B cell (primary cell): ENCODE data around the gene CNNM4. TPM values are rescaled to one million over a fixed set of nuclear protein-coding genes. Genes with fewer than 3 reads are reported as not detected.

ENCODE experiments used
- ATAC-seq: fragments of 200-7000 bp; cut with Tn5 transposase; one replicate; pipeline ENCODE4 v1.10.0; 2021; ENCODE audit warnings: low read depth, mild to moderate bottlenecking, moderate number of reproducible peaks, moderate library complexity
- CTCF ChIA-PET: fragments of 350-600 bp; sonication (Branson Sonifier 250); formaldehyde crosslinking; loops from one replicate; lab custom pipeline; 2021; ENCODE audit warnings: antibody characterized with exemption, inconsistent platforms; lab: Charles Lee
- POLR2A ChIA-PET: fragments of 350-600 bp; sonication (Branson Sonifier 250); formaldehyde crosslinking; loops from one replicate; lab custom pipeline; 2021; ENCODE audit warnings: antibody characterized with exemption; lab: Charles Lee
- DNase-seq: peaks from one replicate; pipeline ENCODE4 v3.0.0; 2013
- H2AFZ ChIP-seq: 2 replicates; pipeline ENCODE4 v1.6.1; 2012; ENCODE audit warnings: mild to moderate bottlenecking, low read depth, low read length; ENCODE audit not compliant: insufficient read depth, poor library complexity, severe bottlenecking
- H3K27ac ChIP-seq, 2 donors: 1 replicate in 1 of 2; 2 replicates in 1 of 2; pipeline ENCODE4 v1.5.1; 2012 to 2013; ENCODE audit warnings: low read length in 2 of 2, mild to moderate bottlenecking in 2 of 2, moderate library complexity in 1 of 2
- H3K27me3 ChIP-seq, 4 experiments: fragments of 200-600 bp in 1 of 4; sonication (generic) in 1 of 4; replicated peaks in 1 of 4; 1 replicate in 2 of 4; 2 replicates in 2 of 4; pipeline versions ENCODE4 v1.6.1 to v1.7.0; 2013 to 2016; ENCODE audit warnings: low read length in 3 of 4, mild to moderate bottlenecking in 2 of 4, mixed read lengths in 1 of 4, moderate library complexity in 1 of 4; ENCODE audit not compliant: insufficient read depth in 4 of 4, control insufficient read depth in 3 of 4; ENCODE audit errors: control extremely low read depth in 1 of 4
- H3K36me3 ChIP-seq, 2 experiments: replicated peaks in 1 of 2; 1 replicate in 1 of 2; 2 replicates in 1 of 2; pipeline versions ENCODE4 v1.6.1 to v1.7.1; 2013; ENCODE audit warnings: low read length in 1 of 2; ENCODE audit not compliant: insufficient read depth in 2 of 2, control insufficient read depth in 1 of 2; ENCODE audit errors: control extremely low read depth in 1 of 2, extremely low read depth in 1 of 2
- H3K4me1 ChIP-seq, 2 donors: fragments of 200-600 bp in 1 of 2; sonication (generic) in 1 of 2; 1 replicate in 1 of 2; 2 replicates in 1 of 2; pipeline versions ENCODE4 v1.5.1 to v1.6.1; 2013 to 2017; ENCODE audit warnings: low read length in 2 of 2; ENCODE audit not compliant: control insufficient read depth in 2 of 2, insufficient read depth in 2 of 2
- H3K4me2 ChIP-seq: replicated peaks from 2 replicates; pipeline ENCODE3; 2012; ENCODE audit warnings: mild to moderate bottlenecking, low read depth, low read length; ENCODE audit not compliant: poor library complexity, severe bottlenecking
- H3K4me3 ChIP-seq, 5 experiments: fragments of 200-600 bp in 1 of 5; sonication (generic) in 1 of 5; 1 replicate in 3 of 5; 2 replicates in 2 of 5; pipeline versions ENCODE4 v1.5.1 to v1.7.0; 2011 to 2016; ENCODE audit warnings: low read length in 4 of 5, mild to moderate bottlenecking in 4 of 5, low read depth in 2 of 5, control low read depth in 1 of 5, moderate library complexity in 1 of 5; ENCODE audit not compliant: insufficient read depth in 1 of 5; ENCODE audit errors: control extremely low read depth in 1 of 5, extremely low read depth in 1 of 5
- H3K79me2 ChIP-seq: fragments of 200-600 bp; sonication (generic); one replicate; pipeline ENCODE4 v1.6.0; 2016; ENCODE audit warnings: low read length; ENCODE audit not compliant: control insufficient read depth, insufficient read depth
- H3K9ac ChIP-seq: fragments of 200-600 bp; sonication (generic); 2 replicates; pipeline ENCODE4 v1.6.1; 2017; ENCODE audit warnings: mild to moderate bottlenecking, low read length, moderate library complexity
- H3K9me3 ChIP-seq, 3 donors: one replicate each; pipeline versions ENCODE4 v1.6.1 to v1.7.1; 2013; ENCODE audit warnings: low read length in 2 of 3; ENCODE audit not compliant: control insufficient read depth in 2 of 3, insufficient read depth in 1 of 3; ENCODE audit errors: control extremely low read depth in 1 of 3
- H4K20me1 ChIP-seq: 2 replicates; pipeline ENCODE4 v1.6.0; 2012; ENCODE audit warnings: mild to moderate bottlenecking, low read length; ENCODE audit not compliant: insufficient read depth, control insufficient read depth, poor library complexity, severe bottlenecking
- H3K27ac Mint-ChIP-seq: one replicate; pipeline ENCODE4 v1.8.0; 2021; ENCODE audit warnings: mixed read lengths
- H3K27me3 Mint-ChIP-seq: one replicate; pipeline ENCODE4 v1.8.0; 2021; ENCODE audit warnings: mixed read lengths
- H3K4me1 Mint-ChIP-seq: one replicate; pipeline ENCODE4 v1.8.0; 2021; ENCODE audit warnings: mixed read lengths
- H3K4me3 Mint-ChIP-seq: one replicate; pipeline ENCODE4 v1.8.0; 2021; ENCODE audit warnings: mixed read lengths
- H3K9me3 Mint-ChIP-seq: one replicate; pipeline ENCODE4 v1.8.0; 2022; ENCODE audit warnings: mixed read lengths; ENCODE audit not compliant: insufficient read depth
- EZH2 ChIP-seq: IDR thresholded peaks from 2 replicates; pipeline ENCODE4 v1.6.1; 2012; ENCODE audit warnings: borderline replicate concordance, low read depth, mild to moderate bottlenecking, moderate library complexity, low read length; ENCODE audit not compliant: insufficient read depth, poor library complexity, severe bottlenecking
- WGBS: methylation state at CpG from one replicate; pipeline ENCODE4 v1.1.5; 2013; ENCODE audit warnings: missing lambda C conversion rate; ENCODE audit not compliant: insufficient coverage; 5-methylcytosine and 5-hydroxymethylcytosine counted together
- intact Hi-C: fragments of 100-400 bp; cut with micrococcal nuclease; formaldehyde crosslinking; loops from one replicate; pipeline ENCODE4 v1.10.0; 2022
- polyA plus RNA-seq: library from polyadenylated mRNA; depleted of rRNA; stranded (reverse); fragments of >200 nt; gene quantifications from 2 replicates; pipeline ENCODE4 v1.2.3, GENCODE V29; 2012
- total RNA-seq, 2 donors: library from RNA; stranded (reverse); fragments of 120-200 nt in 1 of 2; gene quantifications; 1 replicate in 1 of 2; 2 replicates in 1 of 2; pipeline versions ENCODE4 v1.2.3 to v1.2.4, GENCODE V29; 2013 to 2022
- TF ChIP-seq, protein P1 (sequence below): fragments of 200-600 bp; IDR thresholded peaks from one replicate; pipeline ENCODE4 v1.8.0; 2022; ENCODE audit warnings: antibody characterized with exemption, mild to moderate bottlenecking

The CNNM4 gene
- total and polyA plus RNA-seq, 2 donors (not counting 1 experiment from before 2014, with no cell fraction given), result 15.1 to 24.0 TPM

DNA sequence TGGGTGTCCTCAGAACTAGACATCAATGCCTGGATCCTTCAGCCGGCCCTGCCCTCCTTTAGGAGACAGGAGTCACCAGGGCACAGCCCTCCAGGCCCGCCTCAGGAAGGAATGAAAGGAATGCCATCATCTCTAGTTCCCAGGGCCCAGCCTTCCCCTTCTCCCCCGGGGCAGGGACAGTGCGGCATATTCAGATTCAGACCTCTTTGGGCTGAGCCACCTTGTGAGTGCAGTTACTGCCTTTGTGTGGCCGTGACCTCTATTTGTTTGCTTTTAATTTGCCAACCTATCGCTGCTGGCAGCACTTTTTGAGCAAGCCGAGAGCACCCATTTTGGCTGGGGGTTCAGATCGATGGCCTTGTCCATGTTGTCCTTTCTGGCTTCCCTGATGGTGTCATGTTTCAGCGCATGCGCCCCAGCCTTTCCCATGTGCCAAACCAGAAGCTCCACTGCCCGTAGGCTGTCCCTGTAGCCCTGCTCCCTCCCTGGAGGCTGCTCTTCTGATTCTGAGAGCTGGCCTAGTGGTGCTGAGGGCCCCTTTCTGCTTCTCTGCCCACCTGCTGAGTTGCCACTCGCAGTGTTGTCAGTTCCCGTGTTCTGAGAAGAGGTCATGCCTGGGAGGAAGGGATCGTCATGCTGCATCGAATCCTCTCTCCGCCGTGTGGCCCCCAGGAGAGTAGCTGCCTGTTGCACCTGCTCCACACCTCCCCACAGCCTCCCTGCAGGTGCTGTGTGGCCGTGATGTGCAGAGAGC, 72.2 kb downstream of the CNNM4 start:
- ChIA-PET CTCF (interaction anchor here (0.7 to 2.1 kb wide), 2 partner anchors 16 to 197 kb away, joined by 3 to 8 read pairs; partner anchors contain the start of gene CNNM3), POLR2A (no interaction called here)
- DNase-seq (no peak), ATAC-seq (peak; percentile 53)
- H3K36me3 ChIP-seq, result peaks cover 0 to 74% of the 10 kb centered on the region in 2 experiments
- no peaks in the 10 kb centered on the region for H3K9me3 Mint-ChIP-seq
- H3K27me3 ChIP-seq, result no peaks in the 10 kb centered on the region
- peaks cover 10% of the 10 kb centered on the region for H3K4me1 Mint-ChIP-seq
- peaks cover 0 to 5% of the 10 kb centered on the region in 2 donors for H3K4me1 ChIP-seq
- no peaks in the 10 kb centered on the region for H3K79me2 ChIP-seq
- H3K4me3 Mint-ChIP-seq, result no peak overlapping the region
- no peak overlapping the region for H3K9ac ChIP-seq
- no peaks in the 10 kb centered on the region for H4K20me1 ChIP-seq
- H3K27me3 Mint-ChIP-seq, result no peaks in the 10 kb centered on the region
- 66% methylated on average over 16 of the region's 18 CpGs for WGBS
- no peak overlapping the region for H3K4me3 ChIP-seq
- H3K4me2 ChIP-seq, result peak overlapping the region; percentile 15
- no peaks in the 10 kb centered on the region for H3K9me3 ChIP-seq
- H3K27ac ChIP-seq, result peak overlapping the region in 1 of 2 donors; percentile 13
- peak overlapping the region; percentile 75 for H3K27ac Mint-ChIP-seq
- intact Hi-C loops, result no loop called here
- TF ChIP-seq, protein P1, sequence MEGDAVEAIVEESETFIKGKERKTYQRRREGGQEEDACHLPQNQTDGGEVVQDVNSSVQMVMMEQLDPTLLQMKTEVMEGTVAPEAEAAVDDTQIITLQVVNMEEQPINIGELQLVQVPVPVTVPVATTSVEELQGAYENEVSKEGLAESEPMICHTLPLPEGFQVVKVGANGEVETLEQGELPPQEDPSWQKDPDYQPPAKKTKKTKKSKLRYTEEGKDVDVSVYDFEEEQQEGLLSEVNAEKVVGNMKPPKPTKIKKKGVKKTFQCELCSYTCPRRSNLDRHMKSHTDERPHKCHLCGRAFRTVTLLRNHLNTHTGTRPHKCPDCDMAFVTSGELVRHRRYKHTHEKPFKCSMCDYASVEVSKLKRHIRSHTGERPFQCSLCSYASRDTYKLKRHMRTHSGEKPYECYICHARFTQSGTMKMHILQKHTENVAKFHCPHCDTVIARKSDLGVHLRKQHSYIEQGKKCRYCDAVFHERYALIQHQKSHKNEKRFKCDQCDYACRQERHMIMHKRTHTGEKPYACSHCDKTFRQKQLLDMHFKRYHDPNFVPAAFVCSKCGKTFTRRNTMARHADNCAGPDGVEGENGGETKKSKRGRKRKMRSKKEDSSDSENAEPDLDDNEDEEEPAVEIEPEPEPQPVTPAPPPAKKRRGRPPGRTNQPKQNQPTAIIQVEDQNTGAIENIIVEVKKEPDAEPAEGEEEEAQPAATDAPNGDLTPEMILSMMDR, result no peak
- no peak for TF ChIP-seq EZH2
- no peak overlapping the region for H2AFZ ChIP-seq

DNA sequence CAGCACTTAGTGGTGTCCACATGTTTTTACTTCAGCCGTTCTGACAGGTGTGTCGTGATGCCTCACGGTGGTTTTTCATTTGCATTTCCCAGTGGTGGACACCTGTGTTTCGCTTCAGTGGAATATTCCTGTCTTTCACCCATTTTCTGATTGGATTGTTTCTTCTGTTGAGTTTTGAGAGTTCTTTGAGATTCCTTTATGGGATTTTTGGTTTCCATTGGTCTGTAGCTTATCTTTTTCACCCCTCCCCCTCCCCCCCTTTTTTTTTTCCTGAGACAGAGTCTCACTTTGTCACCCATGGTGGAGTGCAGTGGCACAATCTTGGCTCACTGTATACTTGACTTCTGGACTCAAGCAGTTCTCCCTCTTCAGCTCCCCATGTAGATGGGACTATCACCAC, 75.1 kb downstream of the CNNM4 start:
- H3K27ac Mint-ChIP-seq, result no peak overlapping the region
- no peak for DNase-seq
- Histone ChIP-seq H3K4me3 (no peak overlapping the region), H3K9me3 (no peaks in the 10 kb centered on the region), H3K27me3 (no peaks in the 10 kb centered on the region), H3K79me2 (no peaks in the 10 kb centered on the region), H3K4me1 (peaks cover 10 to 22% of the 10 kb centered on the region in 2 donors), H3K4me2 (no peak overlapping the region), H3K9ac (no peak overlapping the region), H3K27ac (no peak overlapping the region), H3K36me3 (peaks cover 0 to 48% of the 10 kb centered on the region in 2 experiments), H4K20me1 (no peaks in the 10 kb centered on the region), H2AFZ (no peak overlapping the region)
- WGBS, result 83% methylated on average over 3 of the region's 4 CpGs
- H3K4me3 Mint-ChIP-seq, result no peak overlapping the region
- no peaks in the 10 kb centered on the region for H3K9me3 Mint-ChIP-seq
- H3K27me3 Mint-ChIP-seq, result no peaks in the 10 kb centered on the region
- ChIA-PET POLR2A (interaction anchor here (0.9 kb wide), 1 partner anchor 198 kb away, joined by 6 read pairs; no protein-coding TSS in a partner anchor), CTCF (interaction anchor here (1.3 kb wide), 1 partner anchor 115 kb away, joined by 5 read pairs; no protein-coding TSS in a partner anchor)
- peaks cover 24% of the 10 kb centered on the region for H3K4me1 Mint-ChIP-seq
- intact Hi-C loops, result no loop called here
- TF ChIP-seq EZH2, result no peak
- TF ChIP-seq, protein P1, result no peak
- no peak for ATAC-seq
